IMR-90 (cell line): ENCODE measurements around the gene PHC3. TPM values are rescaled to one million over a fixed set of nuclear protein-coding genes. Genes with fewer than 3 reads are reported as not detected.

Experiments
- ATAC-seq: fragments of 200-7000 bp; cut with Tn5 transposase; 2 replicates; pipeline ENCODE4 v1.9.1; 2020; ENCODE audit warnings: low read depth, mild to moderate bottlenecking, moderate library complexity
- BruUV-seq: library from RNA; stranded (reverse); fragments of 400-500 nt; replicated peaks from 2 replicates; lab custom pipeline; 2021; lab: Mats Ljungman, UMichigan
- CTCF ChIA-PET: fragments of 300-600 bp; formaldehyde crosslinking; extraction: SDS; loops from one replicate; lab custom pipeline; 2021; ENCODE audit warnings: antibody characterized with exemption; lab: Yijun Ruan, JAX
- POLR2A ChIA-PET: fragments of 300-600 bp; sonication (Branson Sonifier 250); formaldehyde crosslinking; loops from one replicate; lab custom pipeline; 2022; ENCODE audit warnings: antibody characterized with exemption; ENCODE audit not compliant: unreplicated experiment; lab: Charles Lee
- DNase-seq: peaks from one replicate; pipeline ENCODE4 v3.0.0; 2013
- H2AFZ ChIP-seq: replicated peaks from 2 replicates; pipeline ENCODE3; 2013; ENCODE audit warnings: low read length, mild to moderate bottlenecking; ENCODE audit not compliant: poor library complexity
- H2AK5ac ChIP-seq: 2 replicates; pipeline ENCODE4 v1.6.1; 2013; ENCODE audit warnings: low read depth, low read length, inconsistent platforms
- H2AK9ac ChIP-seq: replicated peaks from 2 replicates; pipeline ENCODE3; 2013; ENCODE audit warnings: mild to moderate bottlenecking, low read depth, low read length, moderate library complexity; ENCODE audit not compliant: poor library complexity
- H2BK120ac ChIP-seq: 2 replicates; pipeline ENCODE4 v1.6.1; 2013; ENCODE audit warnings: low read depth, low read length, inconsistent platforms
- H2BK15ac ChIP-seq: 3 replicates; pipeline ENCODE4 v1.6.1; 2013; ENCODE audit warnings: low read depth, low read length, inconsistent platforms
- H2BK20ac ChIP-seq: 2 replicates; pipeline ENCODE4 v1.6.1; 2013; ENCODE audit warnings: low read depth, mild to moderate bottlenecking, inconsistent platforms, low read length, moderate library complexity
- H2BK5ac ChIP-seq: 2 replicates; pipeline ENCODE4 v1.6.1; 2013; ENCODE audit warnings: mild to moderate bottlenecking, low read depth, low read length, inconsistent platforms; ENCODE audit not compliant: poor library complexity, severe bottlenecking
- H3K14ac ChIP-seq: replicated peaks from 2 replicates; pipeline ENCODE4 v1.6.1; 2013; ENCODE audit warnings: low read depth, low read length, inconsistent platforms
- H3K18ac ChIP-seq: 2 replicates; pipeline ENCODE4 v1.6.1; 2013; ENCODE audit warnings: low read depth, low read length, control low read depth
- H3K23ac ChIP-seq: 2 replicates; pipeline ENCODE4 v1.6.1; 2013; ENCODE audit warnings: low read depth, low read length, inconsistent platforms
- H3K27ac ChIP-seq: 2 replicates; pipeline ENCODE4 v1.5.1; 2013; ENCODE audit warnings: mild to moderate bottlenecking, control low read depth, low read length; ENCODE audit not compliant: insufficient read depth
- H3K27me3 ChIP-seq: 2 replicates; pipeline ENCODE4 v1.6.1; 2013; ENCODE audit warnings: low read length; ENCODE audit not compliant: control insufficient read depth, insufficient read depth
- H3K36me3 ChIP-seq: 2 replicates; pipeline ENCODE4 v1.6.1; 2013; ENCODE audit warnings: low read length, mixed read lengths; ENCODE audit not compliant: control insufficient read depth, insufficient read depth
- H3K4ac ChIP-seq: 2 replicates; pipeline ENCODE4 v1.6.1; 2013; ENCODE audit warnings: low read depth, low read length, inconsistent platforms
- H3K4me1 ChIP-seq: 2 replicates; pipeline ENCODE4 v1.6.1; 2013; ENCODE audit warnings: low read length, mixed read lengths; ENCODE audit not compliant: control insufficient read depth, insufficient read depth
- H3K4me2 ChIP-seq: 2 replicates; pipeline ENCODE4 v1.6.1; 2013; ENCODE audit warnings: low read depth, mild to moderate bottlenecking, control low read depth, low read length, moderate library complexity
- H3K4me3 ChIP-seq: 2 replicates; pipeline ENCODE4 v1.5.1; 2013; ENCODE audit warnings: low read depth, mild to moderate bottlenecking, control low read depth, low read length, moderate library complexity; ENCODE audit not compliant: insufficient read depth
- H3K56ac ChIP-seq: 2 replicates; pipeline ENCODE4 v1.6.1; 2013; ENCODE audit warnings: low read length, inconsistent platforms; ENCODE audit not compliant: insufficient read depth; ENCODE audit errors: extremely low read depth
- H3K79me1 ChIP-seq, 2 experiments: 2 replicates each; pipeline ENCODE4 v1.6.1; 2013; ENCODE audit warnings: low read length in 2 of 2, inconsistent platforms in 1 of 2, low read depth in 1 of 2
- H3K9ac ChIP-seq: 2 replicates; pipeline ENCODE4 v1.6.1; 2013; ENCODE audit warnings: low read depth, low read length, control low read depth
- H3K9me1 ChIP-seq: 2 replicates; pipeline ENCODE4 v1.6.1; 2013; ENCODE audit warnings: low read length, inconsistent platforms; ENCODE audit not compliant: insufficient read depth
- H3K9me3 ChIP-seq: 2 replicates; pipeline ENCODE4 v1.6.1; 2013; ENCODE audit warnings: low read length; ENCODE audit not compliant: control insufficient read depth, insufficient read depth
- H4K20me1 ChIP-seq: 2 replicates; pipeline ENCODE4 v1.6.1; 2013; ENCODE audit warnings: low read length, inconsistent platforms; ENCODE audit not compliant: insufficient read depth
- H4K5ac ChIP-seq: 2 replicates; pipeline ENCODE4 v1.6.1; 2013; ENCODE audit warnings: mild to moderate bottlenecking, low read depth, low read length, control low read depth
- H4K8ac ChIP-seq, 2 experiments: 2 replicates each; pipeline ENCODE4 v1.6.1; 2013; ENCODE audit warnings: low read depth in 2 of 2, low read length in 2 of 2, control low read depth in 1 of 2, inconsistent platforms in 1 of 2
- H4K91ac ChIP-seq: 2 replicates; pipeline ENCODE4 v1.6.1; 2013; ENCODE audit warnings: low read depth, low read length, inconsistent platforms; ENCODE audit not compliant: insufficient read depth
- BHLHE40 ChIP-seq: fragments of 150-350 bp; IDR thresholded peaks from 2 replicates; pipeline ENCODE4 v1.6.1; 2016; ENCODE audit warnings: mild to moderate bottlenecking, low read depth, low read length
- CEBPB ChIP-seq: IDR thresholded peaks from 2 replicates; pipeline ENCODE4 v1.6.1; 2012; ENCODE audit warnings: low read depth, low read length, improper control_type of control experiment
- CHD1 ChIP-seq: IDR thresholded peaks from 2 replicates; pipeline ENCODE4 v1.6.1; 2012; ENCODE audit warnings: low read depth, low read length, improper control_type of control experiment
- CTCF ChIP-seq: conservative IDR thresholded peaks from 2 replicates; pipeline ENCODE4 v1.5.1; 2012; ENCODE audit warnings: mild to moderate bottlenecking, low read depth, low read length, improper control_type of control experiment
- ELK1 ChIP-seq: fragments of 150-350 bp; IDR thresholded peaks from 2 replicates; pipeline ENCODE4 v1.6.1; 2016; ENCODE audit warnings: low read depth, mild to moderate bottlenecking, low read length, moderate library complexity, borderline replicate concordance
- FOS ChIP-seq: fragments of 150-350 bp; IDR thresholded peaks from 2 replicates; pipeline ENCODE4 v1.6.1; 2016; ENCODE audit warnings: low read depth, low read length
- MAFK ChIP-seq: IDR thresholded peaks from 2 replicates; pipeline ENCODE4 v1.6.1; 2012; ENCODE audit warnings: low read depth, low read length, improper control_type of control experiment
- MAZ ChIP-seq: IDR thresholded peaks from 2 replicates; pipeline ENCODE4 v1.6.1; 2012; ENCODE audit warnings: low read depth, mild to moderate bottlenecking, low read length, improper control_type of control experiment, moderate library complexity, borderline replicate concordance
- MXI1 ChIP-seq: IDR thresholded peaks from 2 replicates; pipeline ENCODE4 v1.6.1; 2012; ENCODE audit warnings: low read depth, mild to moderate bottlenecking, low read length, moderate library complexity, borderline replicate concordance
- NFE2L2 ChIP-seq: fragments of 150-350 bp; IDR thresholded peaks from 2 replicates; pipeline ENCODE4 v1.6.1; 2016; ENCODE audit warnings: low read depth, mild to moderate bottlenecking, low read length
- POLR2A ChIP-seq: IDR thresholded peaks from 2 replicates; pipeline ENCODE4 v1.6.1; 2012; ENCODE audit warnings: mild to moderate bottlenecking, low read depth, low read length
- RAD21 ChIP-seq: IDR thresholded peaks from 2 replicates; pipeline ENCODE4 v1.6.1; 2012; ENCODE audit warnings: low read length, improper control_type of control experiment
- RCOR1 ChIP-seq: IDR thresholded peaks from 2 replicates; pipeline ENCODE4 v1.6.1; 2012; ENCODE audit warnings: mild to moderate bottlenecking, low read length, improper control_type of control experiment; ENCODE audit not compliant: insufficient replicate concordance
- RFX5 ChIP-seq: IDR thresholded peaks from 2 replicates; pipeline ENCODE4 v1.8.0; 2012; ENCODE audit warnings: low read depth, mild to moderate bottlenecking, low read length, moderate library complexity
- SMC3 ChIP-seq: fragments of 150-350 bp; IDR thresholded peaks from 2 replicates; pipeline ENCODE4 v1.6.1; 2016; ENCODE audit warnings: low read depth, mild to moderate bottlenecking, antibody characterized with exemption, low read length, moderate library complexity
- USF2 ChIP-seq: fragments of 150-350 bp; IDR thresholded peaks from 2 replicates; pipeline ENCODE4 v1.6.1; 2017; ENCODE audit warnings: mild to moderate bottlenecking, antibody characterized with exemption, low read length, low read depth
- WGBS, 2 experiments: methylation state at CpG; one replicate each; pipeline versions ENCODE4 v1.1.5 to v1.1.7; 2013; ENCODE audit warnings: missing lambda C conversion rate in 2 of 2; ENCODE audit not compliant: insufficient read length in 1 of 2; ENCODE audit errors: extremely low coverage in 2 of 2; 5-methylcytosine and 5-hydroxymethylcytosine counted together
- dilution Hi-C: fragments of 300-500 bp; cut with HindIII; formaldehyde crosslinking; loops from one replicate; pipeline ENCODE4 v1.14.3; 2018; ENCODE audit warnings: low sequenced_read_pairs; ENCODE audit not compliant: unreplicated experiment
- in situ Hi-C: fragments of 300-500 bp; cut with MboI; formaldehyde crosslinking; loops from 3 replicates; pipeline ENCODE4 v1.14.3; 2019; ENCODE audit warnings: low sequenced_read_pairs, inconsistent platforms, mixed read lengths
- intact Hi-C: fragments of 100-400 bp; cut with micrococcal nuclease; formaldehyde crosslinking; loops from 2 replicates; pipeline ENCODE4 v1.10.0; 2022
- polyA plus RNA-seq, 3 experiments: library from polyadenylated mRNA; depleted of rRNA; stranded (reverse); fragments of >200 nt; gene quantifications; 2 replicates each; pipeline ENCODE4 v1.2.3, GENCODE V29; 2012; ENCODE audit warnings: low replicate concordance in 1 of 3
- total RNA-seq: library from RNA; depleted of rRNA; stranded (reverse); fragments of >200 nt; gene quantifications from 2 replicates; pipeline ENCODE4 v1.2.3, GENCODE V29; 2012

The PHC3 gene
- total and polyA plus RNA-seq, 2 of the 4 experiments (the other 2 are of a cell fraction) = 18.3 to 26.3 TPM

- H3K36me3 ChIP-seq = peaks cover 28% of the 10 kb centered on the region
- H2BK20ac ChIP-seq = no peak overlapping the region
- no peaks in the 10 kb centered on the region for H3K9me3 ChIP-seq
- no peak overlapping the region for H4K5ac ChIP-seq
- H2AK9ac ChIP-seq = no peak overlapping the region
- H3K79me1 ChIP-seq = peaks cover 12 to 67% of the 10 kb centered on the region in 2 experiments
- no peak overlapping the region for H3K14ac ChIP-seq
- in situ Hi-C loops = no loop called here
- H3K23ac ChIP-seq = no peak overlapping the region
- ATAC-seq = no peak
- no peak overlapping the region for H2AK5ac ChIP-seq
- H2BK5ac ChIP-seq = no peak overlapping the region
- TF ChIP-seq SMC3 = no peak
- no peak for TF ChIP-seq CHD1
- TF ChIP-seq POLR2A = no peak
- no peak for TF ChIP-seq FOS
- TF ChIP-seq CTCF = no peak
- TF ChIP-seq RCOR1 = no peak
- no peak for TF ChIP-seq USF2
- TF ChIP-seq BHLHE40 = no peak
- no peak for TF ChIP-seq MXI1
- TF ChIP-seq RAD21 = no peak
- no peak for TF ChIP-seq CEBPB
- TF ChIP-seq MAFK = no peak
- no peak for TF ChIP-seq RFX5
- no peak for TF ChIP-seq NFE2L2
- TF ChIP-seq MAZ = no peak
- TF ChIP-seq ELK1 = no peak
- H3K9ac ChIP-seq = no peak overlapping the region
- POLR2A ChIA-PET = no interaction called here
- no TSS peak for BruUV-seq
- no CpG with 5 or more reads among the region's 2 CpGs for WGBS, 2 experiments
- peaks cover 7% of the 10 kb centered on the region for H3K9me1 ChIP-seq
- H2BK120ac ChIP-seq = no peak overlapping the region
- peaks cover 4% of the 10 kb centered on the region for H3K4me1 ChIP-seq
- no peaks in the 10 kb centered on the region for H3K27me3 ChIP-seq
- no peak overlapping the region for H4K8ac ChIP-seq
- dilution Hi-C loops = no loop called here
- H4K91ac ChIP-seq = no peak overlapping the region
- H4K20me1 ChIP-seq = peaks cover 45% of the 10 kb centered on the region
- CTCF ChIA-PET = no interaction called here
- no peak overlapping the region for H2AFZ ChIP-seq
- H3K18ac ChIP-seq = no peak overlapping the region
- H3K27ac ChIP-seq = no peak overlapping the region
- no peak overlapping the region for H3K4ac ChIP-seq
- no peak overlapping the region for H3K56ac ChIP-seq
- H3K4me2 ChIP-seq = no peak overlapping the region
- H2BK15ac ChIP-seq = no peak overlapping the region
- no peak for DNase-seq
- intact Hi-C loops = no loop called here
- H3K4me3 ChIP-seq = no peak overlapping the region
Observed at GRCh38 chr3:170159933-170160332, 21.6 kb downstream of the PHC3 start.
